ENCODE results near the gene CEMIP. TPM values are rescaled to one million over a fixed set of nuclear protein-coding genes. Genes with fewer than 3 reads are reported as not detected.
A peak's percentile ranks its signal among the peaks of the same experiment; 100 is the strongest.

CEMIP gene
- total RNA-seq, 1 experiment from 2014 or later = 3.5 TPM

GRCh38 chr15:81000624-81001151 lies 221.5 kb downstream of the CEMIP start, which contains the start of gene TLNRD1:
TSS of gene TLNRD1 (plus strand) at chr15:81000923. CDS start at chr15:81002272, 1,349 bp downstream.
- CTCF ChIA-PET = interaction anchor here (1.4 to 2.9 kb wide), 2 partner anchors 9 to 266 kb away, joined by 3 to 18 read pairs; no protein-coding TSS in a partner anchor
- RAD21 ChIA-PET (ENCODE audit: low non-redundant PET in 1 of 2, low total read pairs in 2 of 2, uncharacterized antibody in 2 of 2, unreplicated experiment in 2 of 2) = interaction anchor here in 1 of 2 experiments (0.6 kb wide), 2 partner anchors 10 to 299 kb away, joined by 3 read pairs; no protein-coding TSS in a partner anchor
- ATAC-seq = peak; percentile 78
- Histone ChIP-seq H3K9me2 (ENCODE audit: insufficient read depth) (no peaks in the 10 kb centered on the region), H3K4me2 (ENCODE audit: low read length) (peak within 1 kb of the TSS; percentile 79), H4K20me1 (ENCODE audit: insufficient read depth) (no peaks in the 10 kb centered on the region), H3K4me3 (replicated peaks in 1 of 2; ENCODE audit: low read depth in 1 of 2, low read length in 2 of 2) (peak within 1 kb of the TSS; percentile 66 to 77), H3K4me1 (ENCODE audit: control insufficient read depth in 1 of 2, insufficient read depth in 2 of 2, low read length in 2 of 2) (peaks cover 15 to 36% of the 10 kb centered on the region in 2 experiments), H3K9me3 (ENCODE audit: control insufficient read depth in 1 of 2, insufficient read depth in 1 of 2, low read depth in 1 of 2, low read length in 2 of 2) (no peaks in the 10 kb centered on the region), H2AFZ (ENCODE audit: low read depth, low read length, poor library complexity, severe bottlenecking) (no peak within 1 kb of the TSS), H3K27me3 (ENCODE audit: insufficient read depth, low read length) (no peaks in the 10 kb centered on the region), H3K79me2 (ENCODE audit: insufficient read depth, low read length) (peaks cover 43% of the 10 kb centered on the region), H3K9ac (ENCODE audit: low read length) (peak within 1 kb of the TSS; percentile 86), H3K27ac (ENCODE audit: low read depth, low read length) (peak within 1 kb of the TSS; percentile 90), H3K36me3 (ENCODE audit: control insufficient read depth in 1 of 2, insufficient read depth in 2 of 2, low read length in 2 of 2) (peaks cover 0 to 7% of the 10 kb centered on the region in 2 experiments; a peak in 1 of 4 replicates)
- no TSS peak for BruUV-seq (replicated peaks)
- intact Hi-C loops (cut with micrococcal nuclease) = loop anchor here (1.0 to 5.0 kb wide), 3 partner anchors 11 to 92 kb away; partner anchors contain the start of gene MESD
- TF ChIP-seq SIN3A (IDR thresholded peaks at IDR 0.05; ENCODE audit: low read depth) (peak; percentile 94; the same call in 1 of the 2 replicates), POLR2AphosphoS5 (IDR thresholded peaks at IDR 0.05; ENCODE audit: low read depth, low read length) (peak; percentile 83), ZBTB33 (IDR thresholded peaks at IDR 0.05; ENCODE audit: extremely low read depth, insufficient replicate concordance, low read length) (no peak), EGR1 (IDR thresholded peaks at IDR 0.05; ENCODE audit: low read depth) (peak; percentile 65), ELF1 (IDR thresholded peaks at IDR 0.05; ENCODE audit: borderline replicate concordance, low read depth) (0 out of 2 replicates have a peak, but pooled peaks have one; percentile 12), CTCF (IDR thresholded peaks at IDR 0.05 in 2 of 3, conservative IDR thresholded peaks at IDR 0.05 in 1 of 3; ENCODE audit: borderline replicate concordance in 1 of 3, insufficient read depth in 1 of 3, low read depth in 2 of 3, low read length in 2 of 3) (no peak), SP1 (IDR thresholded peaks at IDR 0.05; ENCODE audit: low read depth) (peak; percentile 23; the same call in 1 of the 2 replicates), MAX (IDR thresholded peaks at IDR 0.05) (peak; percentile 60), YY1 (IDR thresholded peaks at IDR 0.05; ENCODE audit: extremely low read depth, insufficient replicate concordance, low read depth, low read length) (peak; percentile 49), POLR2A (IDR thresholded peaks at IDR 0.05; ENCODE audit: borderline replicate concordance, extremely low read depth, insufficient read depth, insufficient read length) (peak; percentile 84)
- DNase-seq (ENCODE audit: low read depth, low spot score) = peak; percentile 80
- POLR2A ChIA-PET = interaction anchor here (1.0 to 1.2 kb wide), 2 partner anchors 10 to 92 kb away, joined by 3 to 6 read pairs; no protein-coding TSS in a partner anchor

MicroRNAs within 50 kb of the gene (microRNA counts, 767-probe panel; counts per million panel counts)
- microRNA hsa-miR-549 = not detected

Small RNA genes within 50 kb of the gene (microRNA-seq; reads per million reads assigned to microRNA genes)
- not detected for gene MIR4514 (ENCODE audit: borderline number of aligned reads)
- gene MIR549A (ENCODE audit: borderline number of aligned reads) = not detected

Other genes starting within 250 kb of the CEMIP start
- gene ABHD17C, start 84.1 kb upstream of the CEMIP start, total RNA-seq (2021; ENCODE audit: unreplicated experiment) = 27.9 TPM
- 22.5 TPM for gene MESD, start 210.4 kb downstream of the CEMIP start, total RNA-seq (2021; ENCODE audit: unreplicated experiment)
- gene TLNRD1, start 221.6 kb downstream of the CEMIP start, total RNA-seq (2021; ENCODE audit: unreplicated experiment) = 22.5 TPM

Data from HCT116 (cell line).